Activated CD8-positive, alpha-beta memory T cell treated with anti-CD3 and anti-CD28 coated beads for 4 hours (primary cell): Measurements from ENCODE around the gene SMG6.

Experiments used
- DNase-seq, 2 donors: peaks; one replicate each; pipeline ENCODE4 v3.0.0-alpha.2; 2020; ENCODE audit warnings: low read depth in 2 of 2

SMG6 gene

GRCh38 chr17:2060681-2061440 lies 242.7 kb downstream of the SMG6 start:
- no peak for DNase-seq

- DNase-seq: no peak
Measured at GRCh38 chr17:2060385-2060658, 243.3 kb downstream of the SMG6 start.

GRCh38 chr17:2059547-2060384 lies 243.8 kb downstream of the SMG6 start:
- DNase-seq: no peak

- DNase-seq: no peak
Measured at GRCh38 chr17:2058586-2059546, 244.7 kb downstream of the SMG6 start.

GRCh38 chr17:2057760-2058585 lies 245.6 kb downstream of the SMG6 start:
- no peak for DNase-seq

- no peak for DNase-seq
Measured at GRCh38 chr17:2057175-2057759, 246.3 kb downstream of the SMG6 start.

GRCh38 chr17:2056206-2057174 lies 247.1 kb downstream of the SMG6 start:
- no peak for DNase-seq

- DNase-seq: no peak
Measured at GRCh38 chr17:2055292-2056205, 248.0 kb downstream of the SMG6 start.

GRCh38 chr17:2054512-2055291 lies 248.9 kb downstream of the SMG6 start, which contains the start of gene HIC1:
HIC1 (plus strand) TSS chr17:2055103; CDS start chr17:2056691, 1,588 bp downstream.
- DNase-seq: peak; percentile 51 to 59

GRCh38 chr17:2054262-2054511 lies 249.4 kb downstream of the SMG6 start:
- DNase-seq: no peak

- DNase-seq: peak; percentile 62 to 70
Measured at GRCh38 chr17:2053380-2054261, 250.0 kb downstream of the SMG6 start.

GRCh38 chr17:2051933-2052559 lies 251.5 kb downstream of the SMG6 start:
- DNase-seq: no peak

- no peak for DNase-seq
Measured at GRCh38 chr17:2051061-2051932, 252.3 kb downstream of the SMG6 start.

GRCh38 chr17:2050300-2051060 lies 253.1 kb downstream of the SMG6 start:
- DNase-seq: peak in 1 of 2 donors; percentile 55
